GM12873 (cell line): ENCODE results near the gene MAST4.

Experiments
- CTCF ChIP-seq: IDR thresholded peaks from 2 replicates; pipeline ENCODE4 v1.5.1; 2012; ENCODE audit warnings: low read depth, mild to moderate bottlenecking, moderate library complexity, low read length, control low read depth; ENCODE audit not compliant: insufficient read depth; ENCODE audit errors: missing control alignments

Gene MAST4

GRCh38 chr5:66981266-66982055, 385.3 kb downstream of the MAST4 start:
- no peak for TF ChIP-seq CTCF

GRCh38 chr5:66982056-66982387, 385.8 kb downstream of the MAST4 start:
- TF ChIP-seq CTCF, result no peak

- no peak for TF ChIP-seq CTCF
These were observed 386.3 kb downstream of the MAST4 start for GRCh38 chr5:66982470-66982869.

- TF ChIP-seq CTCF, result no peak
These were observed 389.2 kb downstream of the MAST4 start for GRCh38 chr5:66985417-66985816.

- TF ChIP-seq CTCF, result no peak
These were observed 389.8 kb downstream of the MAST4 start for GRCh38 chr5:66986009-66986408.

- no peak for TF ChIP-seq CTCF
These were observed 390.3 kb downstream of the MAST4 start for GRCh38 chr5:66986534-66986933.

GRCh38 chr5:66987126-66987525, 390.9 kb downstream of the MAST4 start:
- TF ChIP-seq CTCF, result no peak
